Activated effector memory CD4-positive, alpha-beta T cell treated with Interleukin-2 at 50 U/mL for 16 hours (primary cell): ENCODE measurements around the gene PGC.
"Not testable (repeated sequence)": the region's sequence is repeated elsewhere in the genome, so short reads cannot be mapped to it uniquely, and the experiment has no call there.

Experiments used
- DNase-seq: peaks from one replicate; pipeline ENCODE4 v3.0.0-alpha.2; 2020

Gene PGC

GRCh38 chr6:41774841-41775240 is 27.6 kb upstream of the PGC start:
- DNase-seq: no peak

DNA sequence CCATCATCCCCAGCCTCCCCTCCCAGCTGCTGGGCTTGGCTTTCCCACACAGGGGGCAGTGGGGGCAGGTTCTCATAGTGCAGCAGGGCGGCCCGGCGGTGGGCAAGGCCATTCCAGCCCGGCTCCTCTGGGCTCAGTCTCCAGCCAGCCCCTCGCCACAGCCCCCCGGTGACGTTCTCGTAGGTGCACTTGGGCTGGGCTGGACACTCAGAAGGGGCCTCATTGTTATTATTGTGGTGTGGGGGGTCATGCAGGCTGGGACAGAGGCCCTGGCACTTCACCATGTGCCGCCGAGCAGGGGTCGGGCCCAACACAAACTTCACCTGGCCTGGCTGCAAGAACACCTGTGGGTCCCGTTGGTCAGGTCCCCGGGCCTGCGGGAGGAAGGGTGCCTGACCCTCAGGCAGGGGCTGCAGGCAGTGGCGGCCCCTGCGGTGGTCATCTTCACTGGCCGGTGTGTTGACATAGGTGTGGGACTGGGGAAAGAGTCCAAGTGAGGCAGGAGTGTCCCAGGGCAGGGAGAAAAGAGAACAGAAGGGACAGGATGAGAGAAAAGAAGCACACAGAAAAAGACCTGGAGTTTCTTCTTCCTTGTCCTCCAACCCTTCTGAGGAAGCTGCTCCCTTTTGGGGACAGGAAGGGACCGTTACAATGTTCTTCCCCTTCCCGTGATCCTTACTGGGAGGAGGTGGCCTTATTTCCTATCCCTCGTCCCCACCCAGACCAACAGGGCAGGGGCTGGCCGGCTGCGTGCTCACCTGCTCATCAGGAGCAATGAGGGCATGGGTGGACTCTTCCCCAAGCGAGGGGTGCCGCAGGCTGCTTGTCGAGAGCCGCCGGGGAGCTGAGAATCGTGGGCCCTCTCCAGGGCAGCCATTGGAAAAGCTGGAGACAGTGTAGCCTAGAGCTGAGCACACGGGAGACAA is 24.1 kb upstream of the PGC start:
- no peak for DNase-seq

GRCh38 chr6:41770381-41771057 is 23.3 kb upstream of the PGC start:
- DNase-seq: no peak

GRCh38 chr6:41769376-41769775 is 22.2 kb upstream of the PGC start:
- DNase-seq: no peak

- DNase-seq: no peak
Observed at GRCh38 chr6:41768545-41769308, 21.5 kb upstream of the PGC start.

DNA sequence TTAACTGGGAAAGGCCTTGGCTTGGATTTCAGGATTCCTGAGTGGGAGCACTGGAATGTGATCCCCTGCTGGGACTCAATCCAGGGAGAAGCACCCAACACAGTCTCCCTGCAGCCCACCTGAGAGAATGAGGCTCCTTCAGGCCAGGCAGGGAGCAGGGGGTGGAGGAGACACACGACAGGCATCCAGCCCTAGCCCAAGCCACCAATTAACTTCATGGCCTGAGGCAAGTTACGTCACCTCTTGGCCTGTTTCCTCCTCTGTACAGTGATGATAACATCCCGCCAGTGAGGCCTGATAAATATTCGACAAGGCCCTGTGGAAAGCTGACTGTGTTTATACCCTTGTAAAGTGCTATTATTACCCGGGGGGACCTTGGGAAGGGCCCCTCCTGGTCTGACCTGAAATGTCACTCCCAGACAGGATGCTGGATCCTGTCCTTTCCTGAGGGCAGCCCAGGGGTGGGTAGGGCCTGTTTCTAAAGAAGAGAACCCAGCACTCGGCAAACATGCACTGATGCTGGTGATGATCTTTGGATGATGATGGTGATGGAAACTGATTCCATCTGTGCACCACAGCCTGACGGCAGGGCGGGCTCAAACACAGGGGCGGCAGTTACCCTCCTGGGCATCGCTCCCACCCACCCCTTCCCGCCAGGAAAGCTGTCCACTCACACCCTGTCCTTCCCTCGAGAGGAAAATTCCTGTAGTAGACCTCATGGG is 20.1 kb upstream of the PGC start:
- DNase-seq: no peak

GRCh38 chr6:41766043-41766664 is 19.0 kb upstream of the PGC start:
- DNase-seq: not testable (repeated sequence)

- DNase-seq: no peak
Observed at GRCh38 chr6:41763470-41763869, 16.3 kb upstream of the PGC start.

- DNase-seq: no peak
Observed at GRCh38 chr6:41759905-41760579, 12.8 kb upstream of the PGC start.

- DNase-seq: no peak
Observed at GRCh38 chr6:41759106-41759904, 12.1 kb upstream of the PGC start.

DNA sequence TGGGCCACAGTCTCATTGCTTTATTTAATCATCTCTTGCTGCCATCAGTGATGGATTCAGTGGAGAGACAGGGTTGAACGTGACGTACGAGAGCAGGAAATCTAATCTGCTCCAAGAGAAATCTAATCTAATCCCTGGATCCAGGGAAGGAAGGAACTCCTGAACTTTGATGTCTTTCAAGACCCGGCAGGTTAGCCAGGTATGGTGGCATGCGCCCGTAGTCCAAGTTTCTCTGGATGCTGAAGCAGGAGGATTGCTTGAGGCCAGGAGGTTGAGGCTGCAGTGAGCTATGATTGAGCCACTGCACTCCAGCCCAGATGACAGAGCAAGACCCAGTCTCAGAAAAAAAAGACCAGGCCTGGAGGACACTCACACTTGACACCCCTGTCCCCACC is 11.4 kb upstream of the PGC start:
- DNase-seq: no peak

- DNase-seq: no peak
Observed at GRCh38 chr6:41757931-41758640, 10.9 kb upstream of the PGC start.

GRCh38 chr6:41757271-41757670 is 10.1 kb upstream of the PGC start:
- DNase-seq: no peak

GRCh38 chr6:41756354-41756753 is 9.2 kb upstream of the PGC start:
- no peak for DNase-seq

- DNase-seq: no peak
Observed at GRCh38 chr6:41755895-41756294, 8.7 kb upstream of the PGC start.

GRCh38 chr6:41750374-41750773 is 3.2 kb upstream of the PGC start:
- DNase-seq: no peak

GRCh38 chr6:41748542-41748941 is 1.3 kb upstream of the PGC start:
- DNase-seq: no peak

DNA sequence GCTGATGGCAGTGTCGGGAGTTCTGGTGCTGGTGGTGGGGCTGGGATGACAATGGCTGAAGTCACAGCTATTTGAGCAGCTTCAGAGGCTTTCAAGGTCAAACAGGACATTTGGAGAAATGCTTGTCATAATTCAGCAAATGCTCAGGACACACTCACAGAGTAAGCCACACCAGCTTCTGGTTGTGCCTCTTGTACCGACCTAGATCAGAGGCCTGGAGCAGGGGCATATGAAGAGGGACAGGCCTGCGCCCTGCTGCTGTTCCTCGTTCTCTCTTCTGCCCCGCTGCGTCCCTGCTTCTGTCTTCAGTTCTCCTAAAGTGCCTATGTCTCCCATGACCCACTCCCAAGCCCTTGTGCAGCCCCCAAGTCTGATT is 893 bp upstream of the PGC start:
- no peak for DNase-seq

DNA sequence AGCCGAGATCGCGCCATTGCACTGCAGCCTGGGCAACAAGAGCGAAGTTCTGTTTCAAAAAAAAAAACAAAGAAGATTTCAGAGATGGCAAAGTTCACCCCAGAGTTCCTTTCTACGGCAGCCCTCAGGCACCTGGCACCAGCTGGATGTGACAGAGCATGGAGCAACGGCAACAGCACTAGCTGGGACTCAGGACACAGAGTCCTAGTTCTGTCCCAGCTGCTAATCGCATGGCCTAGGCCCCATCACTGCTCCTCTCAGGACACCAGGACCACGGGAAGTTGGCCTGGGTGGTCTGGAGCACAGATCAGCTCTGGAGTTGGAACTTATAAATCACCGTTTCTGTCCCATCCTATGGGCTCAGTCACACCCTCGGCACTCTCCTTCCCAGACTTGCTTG is 1.1 kb downstream of the PGC start:
- DNase-seq: no peak

DNA sequence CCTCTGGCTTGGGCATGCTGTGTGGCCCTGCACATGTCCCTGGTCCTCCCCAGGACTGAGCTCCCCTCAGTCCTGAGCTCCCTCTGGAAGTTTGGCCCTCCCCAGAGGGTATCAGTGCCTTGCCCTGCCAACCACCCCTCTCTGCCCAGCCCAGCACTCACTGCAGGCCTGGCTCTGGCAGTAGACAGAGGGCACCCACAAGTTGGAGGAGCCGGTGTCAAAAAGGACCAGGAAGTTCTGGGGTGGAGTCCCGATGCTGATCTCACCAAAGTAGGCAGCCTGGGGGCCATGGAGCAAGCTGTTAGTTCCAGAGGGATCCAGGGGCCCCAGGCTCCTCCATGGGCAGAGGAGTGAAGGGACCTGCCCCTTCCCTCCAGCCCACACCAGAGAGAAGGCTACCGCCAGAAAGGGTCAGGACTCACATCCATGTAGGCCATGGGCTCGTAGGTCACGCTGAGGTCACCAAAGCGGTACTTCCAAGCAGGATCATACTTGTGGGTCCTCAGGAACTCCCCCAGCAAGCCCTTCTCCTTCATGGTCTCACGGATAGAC is 2.9 kb downstream of the PGC start:
- DNase-seq: no peak
